PFSK-1 (cell line): ENCODE data around the gene TMEM229B.

ENCODE experiments used
- FOXP2 ChIP-seq: optimal IDR thresholded peaks from 2 replicates; pipeline ENCODE3; 2011; ENCODE audit warnings: borderline replicate concordance, control low read depth, inconsistent platforms; ENCODE audit not compliant: insufficient read depth; ENCODE audit errors: extremely low read length, extremely low read depth
- POLR2AphosphoS5 ChIP-seq: IDR thresholded peaks from 2 replicates; pipeline ENCODE4 v1.6.1; 2012; ENCODE audit warnings: low read depth, mild to moderate bottlenecking, control low read depth, low read length, moderate library complexity
- SIN3A ChIP-seq: IDR thresholded peaks from 2 replicates; pipeline ENCODE4 v1.6.1; 2012; ENCODE audit warnings: mild to moderate bottlenecking, low read length, moderate library complexity, borderline replicate concordance; ENCODE audit not compliant: insufficient read depth
- TAF1 ChIP-seq: IDR thresholded peaks from 2 replicates; pipeline ENCODE4 v1.6.1; 2012; ENCODE audit warnings: low read length, control low read depth, borderline replicate concordance; ENCODE audit not compliant: insufficient read depth
- TF ChIP-seq, protein P1 (sequence below), 2 experiments: IDR thresholded peaks; 2 replicates each; pipeline versions ENCODE4 v1.6.1 to v1.8.0; 2011 to 2012; ENCODE audit warnings: low read depth in 2 of 2, low read length in 2 of 2, control low read depth in 1 of 2, inconsistent platforms in 1 of 2, mild to moderate bottlenecking in 1 of 2, moderate library complexity in 1 of 2; ENCODE audit not compliant: insufficient read depth in 1 of 2

The TMEM229B gene

DNA sequence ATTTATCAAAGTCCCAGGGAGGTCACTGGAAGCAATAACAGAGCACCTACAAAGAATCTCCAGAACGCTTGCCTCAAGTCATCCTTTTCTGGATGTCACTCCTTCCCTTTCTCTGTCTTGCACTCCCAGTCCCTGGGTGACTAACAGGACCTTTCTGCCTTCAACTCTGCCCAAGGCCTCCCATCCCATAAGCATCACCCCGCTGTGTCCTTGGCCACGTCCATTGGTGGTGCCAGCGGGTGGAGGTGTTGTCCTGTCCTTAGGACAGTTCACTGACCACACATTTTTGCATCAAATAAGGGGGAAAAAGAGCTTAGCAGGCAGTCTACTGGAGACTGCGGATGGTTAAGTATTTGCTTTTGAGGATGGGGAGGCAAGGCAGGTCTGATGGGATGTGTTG is 52.9 kb downstream of the TMEM229B start:
- TF ChIP-seq POLR2AphosphoS5 (no peak), TAF1 (no peak), FOXP2 (no peak), SIN3A (no peak)
- TF ChIP-seq, protein P1, sequence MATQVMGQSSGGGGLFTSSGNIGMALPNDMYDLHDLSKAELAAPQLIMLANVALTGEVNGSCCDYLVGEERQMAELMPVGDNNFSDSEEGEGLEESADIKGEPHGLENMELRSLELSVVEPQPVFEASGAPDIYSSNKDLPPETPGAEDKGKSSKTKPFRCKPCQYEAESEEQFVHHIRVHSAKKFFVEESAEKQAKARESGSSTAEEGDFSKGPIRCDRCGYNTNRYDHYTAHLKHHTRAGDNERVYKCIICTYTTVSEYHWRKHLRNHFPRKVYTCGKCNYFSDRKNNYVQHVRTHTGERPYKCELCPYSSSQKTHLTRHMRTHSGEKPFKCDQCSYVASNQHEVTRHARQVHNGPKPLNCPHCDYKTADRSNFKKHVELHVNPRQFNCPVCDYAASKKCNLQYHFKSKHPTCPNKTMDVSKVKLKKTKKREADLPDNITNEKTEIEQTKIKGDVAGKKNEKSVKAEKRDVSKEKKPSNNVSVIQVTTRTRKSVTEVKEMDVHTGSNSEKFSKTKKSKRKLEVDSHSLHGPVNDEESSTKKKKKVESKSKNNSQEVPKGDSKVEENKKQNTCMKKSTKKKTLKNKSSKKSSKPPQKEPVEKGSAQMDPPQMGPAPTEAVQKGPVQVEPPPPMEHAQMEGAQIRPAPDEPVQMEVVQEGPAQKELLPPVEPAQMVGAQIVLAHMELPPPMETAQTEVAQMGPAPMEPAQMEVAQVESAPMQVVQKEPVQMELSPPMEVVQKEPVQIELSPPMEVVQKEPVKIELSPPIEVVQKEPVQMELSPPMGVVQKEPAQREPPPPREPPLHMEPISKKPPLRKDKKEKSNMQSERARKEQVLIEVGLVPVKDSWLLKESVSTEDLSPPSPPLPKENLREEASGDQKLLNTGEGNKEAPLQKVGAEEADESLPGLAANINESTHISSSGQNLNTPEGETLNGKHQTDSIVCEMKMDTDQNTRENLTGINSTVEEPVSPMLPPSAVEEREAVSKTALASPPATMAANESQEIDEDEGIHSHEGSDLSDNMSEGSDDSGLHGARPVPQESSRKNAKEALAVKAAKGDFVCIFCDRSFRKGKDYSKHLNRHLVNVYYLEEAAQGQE (IDR thresholded peaks at IDR 0.05; ENCODE audit: insufficient read depth in 1 of 2, low read depth in 2 of 2, low read length in 2 of 2), result no peak

DNA sequence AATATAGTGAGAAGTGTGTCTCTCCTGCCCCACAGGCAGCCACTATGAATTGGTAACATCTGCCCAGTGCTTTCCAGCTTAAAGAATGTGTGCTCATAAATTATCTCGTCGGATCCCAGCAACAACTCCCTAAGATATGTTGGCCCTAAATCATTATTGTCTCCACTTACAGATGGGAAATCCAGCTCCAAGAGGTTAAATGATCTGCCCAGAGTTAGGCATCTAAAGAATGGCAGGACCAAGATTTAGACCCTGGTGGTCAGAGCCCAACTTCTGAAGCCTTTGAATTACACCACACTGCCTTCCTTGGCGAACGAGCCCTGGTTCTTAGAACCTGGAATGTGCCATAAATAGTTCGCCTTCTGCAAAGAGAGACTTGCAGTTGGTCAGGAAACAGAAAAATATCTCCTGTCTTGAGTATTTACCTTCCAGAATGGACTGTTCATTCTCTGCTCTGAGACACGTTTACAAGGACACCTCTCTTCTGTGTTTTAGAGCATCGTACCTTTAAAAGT is 56.4 kb downstream of the TMEM229B start:
- TF ChIP-seq SIN3A, result no peak
- TF ChIP-seq POLR2AphosphoS5, result no peak
- no peak for TF ChIP-seq TAF1
- TF ChIP-seq, protein P1 (IDR thresholded peaks at IDR 0.05; ENCODE audit: insufficient read depth in 1 of 2, low read depth in 2 of 2, low read length in 2 of 2), result no peak
- no peak for TF ChIP-seq FOXP2

- TF ChIP-seq SIN3A (no peak), FOXP2 (no peak), POLR2AphosphoS5 (no peak), TAF1 (no peak)
- TF ChIP-seq, protein P1 (IDR thresholded peaks at IDR 0.05; ENCODE audit: insufficient read depth in 1 of 2, low read depth in 2 of 2, low read length in 2 of 2), result no peak
These were observed 58.9 kb downstream of the TMEM229B start for GRCh38 chr14:67429510-67430205.

DNA sequence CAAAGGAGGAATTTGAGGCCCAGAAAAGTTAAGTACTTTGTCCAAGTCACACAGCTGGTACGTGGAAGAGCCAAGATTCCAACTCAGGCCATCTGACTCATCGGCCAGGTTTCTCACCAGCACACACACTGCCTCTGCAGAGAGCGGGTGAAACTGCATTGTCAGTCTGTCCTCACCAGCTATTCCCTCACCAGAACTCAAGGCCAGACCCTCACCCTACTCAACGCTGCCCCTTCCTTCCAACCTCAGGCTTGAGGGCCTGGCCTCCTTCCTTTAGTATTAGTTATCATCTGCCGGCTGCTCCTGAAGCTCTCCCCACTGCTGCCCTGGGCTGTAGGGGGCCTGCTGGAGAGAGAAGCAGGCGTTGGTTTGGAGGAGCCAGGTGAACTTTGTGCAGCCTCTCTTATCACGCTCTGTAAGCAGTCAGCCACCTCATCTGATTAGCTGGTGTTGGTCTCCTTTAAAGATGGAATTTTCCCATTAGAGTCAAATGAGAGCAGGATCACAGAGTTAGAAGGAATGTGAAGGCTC is 60.0 kb downstream of the TMEM229B start:
- TF ChIP-seq TAF1 (no peak), SIN3A (no peak), POLR2AphosphoS5 (no peak), FOXP2 (no peak)
- TF ChIP-seq, protein P1 (IDR thresholded peaks at IDR 0.05; ENCODE audit: insufficient read depth in 1 of 2, low read depth in 2 of 2, low read length in 2 of 2), result no peak
